Caco-2 (cell line): ENCODE measurements around the gene MTMR11. TPM values are rescaled to one million over a fixed set of nuclear protein-coding genes. Genes with fewer than 3 reads are reported as not detected.
"Not testable (repeated sequence)": the region's sequence is repeated elsewhere in the genome, so short reads cannot be mapped to it uniquely, and the experiment has no call there.

Experiments used
- BruUV-seq: library from RNA; stranded (reverse); fragments of 400-500 nt; replicated peaks from 2 replicates; lab custom pipeline; 2021; lab: Mats Ljungman, UMichigan
- CTCF ChIA-PET: fragments of 300-600 bp; sonication (Branson Sonifier 250); formaldehyde crosslinking; loops from one replicate; lab custom pipeline; 2022; ENCODE audit warnings: antibody characterized with exemption; lab: Charles Lee
- POLR2A ChIA-PET: fragments of 300-600 bp; sonication (Branson Sonifier 250); formaldehyde crosslinking; loops from one replicate; lab custom pipeline; 2022; ENCODE audit warnings: antibody characterized with exemption; lab: Charles Lee
- DNase-seq, 2 experiments: peaks; one replicate each; pipeline versions ENCODE4 v3.0.0 to v3.0.0-alpha.2; 2020 to 2022
- H3K27me3 ChIP-seq: replicated peaks from 2 replicates; pipeline ENCODE4 v1.6.0; 2011; ENCODE audit warnings: low read length; ENCODE audit not compliant: control insufficient read depth, insufficient read depth
- H3K36me3 ChIP-seq: 2 replicates; pipeline ENCODE4 v1.5.1; 2011; ENCODE audit warnings: low read length; ENCODE audit not compliant: control insufficient read depth, insufficient read depth
- H3K4me1 ChIP-seq: fragments of 250-450 bp; sonication (Bioruptor Pico); 2 replicates; pipeline ENCODE4 v1.5.1; 2020; ENCODE audit warnings: mild to moderate bottlenecking
- H3K4me3 ChIP-seq: 2 replicates; pipeline ENCODE4 v1.5.1; 2011; ENCODE audit warnings: low read depth, mild to moderate bottlenecking, control low read depth, low read length
- H3K9me3 ChIP-seq: fragments of 250-450 bp; sonication (Bioruptor Pico); 2 replicates; pipeline ENCODE4 v1.5.1; 2020; ENCODE audit warnings: mild to moderate bottlenecking, moderate library complexity
- H3K27ac Mint-ChIP-seq: one replicate; pipeline ENCODE4 v1.8.0; 2022; ENCODE audit warnings: mixed read lengths; ENCODE audit not compliant: unreplicated experiment
- H3K27me3 Mint-ChIP-seq: one replicate; pipeline ENCODE4 v1.8.0; 2022; ENCODE audit warnings: mixed read lengths; ENCODE audit not compliant: insufficient read depth, unreplicated experiment
- H3K36me3 Mint-ChIP-seq: one replicate; pipeline ENCODE4 v1.8.0; 2022; ENCODE audit warnings: mild to moderate bottlenecking, mixed read lengths; ENCODE audit not compliant: insufficient read depth, unreplicated experiment
- H3K4me1 Mint-ChIP-seq: one replicate; pipeline ENCODE4 v1.8.0; 2022; ENCODE audit warnings: low read depth, mixed read lengths; ENCODE audit not compliant: unreplicated experiment
- H3K4me3 Mint-ChIP-seq: one replicate; pipeline ENCODE4 v1.8.0; 2022; ENCODE audit warnings: mild to moderate bottlenecking, moderate library complexity, mixed read lengths; ENCODE audit not compliant: unreplicated experiment
- H3K9me3 Mint-ChIP-seq: one replicate; pipeline ENCODE4 v1.8.0; 2022; ENCODE audit warnings: mixed read lengths; ENCODE audit not compliant: unreplicated experiment
- intact Hi-C: fragments of 100-400 bp; cut with micrococcal nuclease; formaldehyde crosslinking; loops from one replicate; pipeline ENCODE4 v1.10.0; 2022; ENCODE audit not compliant: unreplicated experiment
- total RNA-seq: library from RNA; stranded (reverse); gene quantifications from 2 replicates; pipeline ENCODE4 v1.2.3, GENCODE V29; 2022
- TF ChIP-seq, protein P1 (sequence below), 2 experiments: fragments of 200-600 bp in 1 of 2; IDR thresholded peaks; 1 replicate in 1 of 2; 2 replicates in 1 of 2; pipeline versions ENCODE4 v1.5.1 to v1.8.0; 2011 to 2022; ENCODE audit warnings: antibody characterized with exemption in 1 of 2, control low read depth in 1 of 2, inconsistent platforms in 1 of 2, low read depth in 1 of 2, low read length in 1 of 2, mild to moderate bottlenecking in 1 of 2, moderate library complexity in 1 of 2; ENCODE audit not compliant: insufficient read depth in 1 of 2, severe bottlenecking in 1 of 2, unreplicated experiment in 1 of 2

Gene MTMR11
- total RNA-seq, 1 experiment from 2014 or later, result 2.2 TPM

DNA sequence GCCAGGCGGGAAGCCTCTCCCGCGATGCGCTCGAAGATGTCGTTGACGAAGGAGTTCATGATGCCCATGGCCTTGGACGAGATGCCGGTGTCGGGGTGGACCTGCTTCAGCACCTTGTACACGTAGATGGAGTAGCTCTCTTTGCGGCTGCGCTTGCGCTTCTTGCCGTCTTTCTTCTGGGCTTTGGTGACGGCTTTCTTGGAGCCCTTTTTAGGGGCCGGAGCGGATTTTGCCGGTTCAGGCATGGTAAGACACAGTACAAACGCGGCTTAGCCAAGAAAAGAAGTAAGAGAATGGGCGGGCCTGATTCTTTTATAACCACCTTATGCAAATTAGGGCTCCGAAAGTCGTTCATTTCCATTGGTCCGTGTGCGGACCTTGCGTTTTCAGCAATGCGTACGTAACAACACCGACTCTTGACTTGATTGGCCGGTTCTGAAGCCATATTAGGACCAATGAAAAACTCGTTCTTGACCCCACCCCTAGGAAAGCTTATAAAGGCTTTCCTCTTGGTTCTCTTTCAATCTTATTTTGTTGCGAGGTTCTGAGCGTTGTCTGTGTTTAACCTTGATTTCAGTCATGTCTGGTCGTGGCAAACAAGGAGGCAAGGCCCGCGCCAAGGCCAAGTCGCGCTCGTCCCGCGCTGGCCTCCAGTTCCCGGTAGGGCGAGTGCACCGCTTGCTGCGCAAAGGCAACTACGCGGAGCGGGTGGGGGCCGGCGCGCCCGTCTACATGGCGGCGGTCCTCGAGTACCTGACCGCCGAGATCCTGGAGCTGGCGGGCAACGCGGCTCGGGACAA, 50.1 kb downstream of the MTMR11 start:
- ChIA-PET POLR2A (interaction anchor here (0.6 to 4.1 kb wide), 16 partner anchors 13 to 301 kb away, joined by 3 to 30 read pairs (median 8); partner anchors contain the start of genes BOLA1, MTMR11, OTUD7B and SF3B4), CTCF (interaction anchor here (0.9 to 1.8 kb wide), 3 partner anchors 53 to 301 kb away, joined by 3 to 9 read pairs (median 6); no protein-coding TSS in a partner anchor)
- BruUV-seq, result TSS peak; percentile 94
- H3K27ac Mint-ChIP-seq, result no peak overlapping the region
- Histone ChIP-seq H3K27me3 (no peaks in the 10 kb centered on the region), H3K9me3 (no peaks in the 10 kb centered on the region), H3K4me3 (peak overlapping the region; percentile 66), H3K36me3 (no peaks in the 10 kb centered on the region), H3K4me1 (peaks cover 13% of the 10 kb centered on the region)
- intact Hi-C loops, result no loop called here
- H3K4me3 Mint-ChIP-seq, result no peak overlapping the region
- H3K36me3 Mint-ChIP-seq, result peaks cover 14% of the 10 kb centered on the region
- no peaks in the 10 kb centered on the region for H3K27me3 Mint-ChIP-seq
- peak; percentile 93 to 97 for DNase-seq
- TF ChIP-seq, protein P1, sequence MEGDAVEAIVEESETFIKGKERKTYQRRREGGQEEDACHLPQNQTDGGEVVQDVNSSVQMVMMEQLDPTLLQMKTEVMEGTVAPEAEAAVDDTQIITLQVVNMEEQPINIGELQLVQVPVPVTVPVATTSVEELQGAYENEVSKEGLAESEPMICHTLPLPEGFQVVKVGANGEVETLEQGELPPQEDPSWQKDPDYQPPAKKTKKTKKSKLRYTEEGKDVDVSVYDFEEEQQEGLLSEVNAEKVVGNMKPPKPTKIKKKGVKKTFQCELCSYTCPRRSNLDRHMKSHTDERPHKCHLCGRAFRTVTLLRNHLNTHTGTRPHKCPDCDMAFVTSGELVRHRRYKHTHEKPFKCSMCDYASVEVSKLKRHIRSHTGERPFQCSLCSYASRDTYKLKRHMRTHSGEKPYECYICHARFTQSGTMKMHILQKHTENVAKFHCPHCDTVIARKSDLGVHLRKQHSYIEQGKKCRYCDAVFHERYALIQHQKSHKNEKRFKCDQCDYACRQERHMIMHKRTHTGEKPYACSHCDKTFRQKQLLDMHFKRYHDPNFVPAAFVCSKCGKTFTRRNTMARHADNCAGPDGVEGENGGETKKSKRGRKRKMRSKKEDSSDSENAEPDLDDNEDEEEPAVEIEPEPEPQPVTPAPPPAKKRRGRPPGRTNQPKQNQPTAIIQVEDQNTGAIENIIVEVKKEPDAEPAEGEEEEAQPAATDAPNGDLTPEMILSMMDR (IDR thresholded peaks at IDR 0.05; ENCODE audit: insufficient read depth in 1 of 2, low read depth in 1 of 2, low read length in 1 of 2, severe bottlenecking in 1 of 2, unreplicated experiment in 1 of 2), result no peak
- H3K9me3 Mint-ChIP-seq, result no peaks in the 10 kb centered on the region
- H3K4me1 Mint-ChIP-seq, result peaks cover 8% of the 10 kb centered on the region

DNA sequence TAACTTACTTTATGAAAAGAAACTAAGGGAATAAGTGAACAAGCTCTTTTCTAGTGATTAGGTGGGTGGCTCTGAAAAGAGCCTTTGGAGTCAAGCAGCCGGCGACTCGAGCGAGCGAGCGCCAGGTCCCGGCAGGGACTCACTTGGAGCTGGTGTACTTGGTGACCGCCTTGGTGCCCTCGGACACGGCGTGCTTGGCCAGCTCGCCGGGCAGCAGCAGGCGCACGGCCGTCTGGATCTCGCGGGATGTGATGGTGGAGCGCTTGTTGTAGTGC, 50.6 kb downstream of the MTMR11 start:
- H3K27me3 Mint-ChIP-seq, H3K27ac Mint-ChIP-seq, H3K27me3 ChIP-seq, H3K9me3 Mint-ChIP-seq, DNase-seq, H3K4me3 Mint-ChIP-seq, H3K4me1 Mint-ChIP-seq, intact Hi-C loops, H3K36me3 ChIP-seq, H3K9me3 ChIP-seq: not testable (repeated sequence)
- peaks cover 14% of the 10 kb centered on the region for H3K36me3 Mint-ChIP-seq
- H3K4me3 ChIP-seq, result peak overlapping the region; percentile 66
- BruUV-seq, result TSS peak; percentile 82
- POLR2A ChIA-PET, result interaction anchor here (0.6 to 4.1 kb wide), 10 partner anchors 14 to 135 kb away, joined by 3 to 30 read pairs (median 8); partner anchors contain the start of genes BOLA1 and MTMR11
- H3K4me1 ChIP-seq, result peaks cover 13% of the 10 kb centered on the region
- CTCF ChIA-PET, result interaction anchor here (0.9 kb wide), 1 partner anchor 301 kb away, joined by 3 read pairs; no protein-coding TSS in a partner anchor

DNA sequence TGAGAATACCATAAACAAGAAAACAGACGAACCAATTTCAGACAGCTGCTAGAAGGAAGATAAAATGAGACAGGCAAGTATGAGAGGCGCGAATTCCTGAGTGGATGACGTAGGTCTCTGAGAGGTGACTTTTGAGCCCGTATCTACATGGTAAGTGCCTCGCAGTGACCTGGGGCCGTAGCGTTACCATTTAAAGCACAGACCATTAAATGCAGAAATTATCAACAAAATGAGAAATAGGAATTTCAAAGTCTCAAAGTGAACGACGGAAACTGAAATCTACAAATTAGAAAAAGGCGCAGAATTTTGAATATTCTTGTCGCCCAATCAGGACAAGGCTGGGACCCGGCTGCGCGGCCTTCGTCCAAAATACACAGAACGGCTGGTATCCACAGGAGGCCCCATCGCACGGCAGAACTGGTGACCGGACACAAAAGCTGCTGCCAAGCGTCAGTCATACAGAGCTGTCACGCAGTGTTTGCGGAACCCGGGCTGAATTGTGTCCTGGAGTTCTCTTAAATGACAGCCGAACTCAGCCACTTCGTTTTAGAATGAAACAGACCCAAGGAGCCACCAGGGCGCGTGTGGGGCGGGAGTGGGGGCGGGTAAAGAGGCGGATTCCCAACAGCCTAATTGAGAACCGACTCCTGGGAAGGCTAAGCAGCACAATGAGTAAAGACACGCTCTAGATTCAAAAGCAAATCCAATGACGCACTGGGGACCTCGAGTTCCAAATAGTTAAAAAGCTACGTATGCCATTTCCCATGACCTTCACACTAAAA, 51.1 kb downstream of the MTMR11 start:
- Mint-ChIP-seq H3K36me3 (peaks cover 10% of the 10 kb centered on the region), H3K9me3 (no peaks in the 10 kb centered on the region), H3K4me3 (no peak overlapping the region), H3K4me1 (peaks cover 8% of the 10 kb centered on the region), H3K27ac (no peak overlapping the region), H3K27me3 (no peaks in the 10 kb centered on the region)
- peaks cover 13% of the 10 kb centered on the region for H3K4me1 ChIP-seq
- intact Hi-C loops, result no loop called here
- DNase-seq, result peak; percentile 79 to 88
- H3K4me3 ChIP-seq, result peak overlapping the region; percentile 66
- H3K36me3 ChIP-seq, result no peaks in the 10 kb centered on the region
- no peaks in the 10 kb centered on the region for H3K9me3 ChIP-seq
- no peaks in the 10 kb centered on the region for H3K27me3 ChIP-seq
- ChIA-PET POLR2A (interaction anchor here (0.6 to 4.1 kb wide), 6 partner anchors 14 to 136 kb away, joined by 4 to 30 read pairs (median 8); partner anchors contain the start of gene BOLA1), CTCF (interaction anchor here (0.8 kb wide), 1 partner anchor 301 kb away, joined by 3 read pairs; no protein-coding TSS in a partner anchor)
- no TSS peak for BruUV-seq
- TF ChIP-seq, protein P1 (IDR thresholded peaks at IDR 0.05; ENCODE audit: insufficient read depth in 1 of 2, low read depth in 1 of 2, low read length in 1 of 2, severe bottlenecking in 1 of 2, unreplicated experiment in 1 of 2), result no peak
